Tongue (tissue), 2 donors: ENCODE measurements around the gene FBLIM1. TPM values are rescaled to one million over a fixed set of nuclear protein-coding genes. Genes with fewer than 3 reads are reported as not detected.

Source experiments
- DNase-seq: peaks from one replicate; pipeline ENCODE4 v3.0.0-alpha.2; 2015
- total RNA-seq: library from RNA; depleted of rRNA; stranded (reverse); fragments of >200 nt; gene quantifications from one replicate; pipeline ENCODE4 v1.2.3, GENCODE V29; 2014

FBLIM1 gene
- total RNA-seq, 1 donor from 2014 or later, result 22.4 TPM

DNA sequence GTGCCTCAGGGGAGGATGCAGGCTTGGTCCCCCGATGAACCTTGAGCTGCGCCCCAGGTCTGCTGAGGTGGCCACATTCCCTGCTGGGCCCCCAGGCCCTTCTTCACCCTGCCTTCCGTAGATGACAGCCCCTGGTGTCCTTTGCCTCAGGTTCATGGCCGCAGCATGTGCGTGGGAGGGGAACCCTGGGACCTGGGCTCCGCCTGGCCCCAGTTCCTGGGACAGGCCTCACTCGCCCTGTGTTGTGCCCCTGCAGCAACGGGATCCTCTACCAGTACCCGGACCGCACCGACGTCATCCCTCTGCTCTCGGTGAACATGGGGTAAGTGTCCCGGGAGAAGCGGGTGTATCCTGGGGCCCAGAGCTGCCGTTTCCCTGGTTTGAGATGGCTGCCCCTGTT lies 27.7 kb upstream of the FBLIM1 start:
- no peak for DNase-seq

DNA sequence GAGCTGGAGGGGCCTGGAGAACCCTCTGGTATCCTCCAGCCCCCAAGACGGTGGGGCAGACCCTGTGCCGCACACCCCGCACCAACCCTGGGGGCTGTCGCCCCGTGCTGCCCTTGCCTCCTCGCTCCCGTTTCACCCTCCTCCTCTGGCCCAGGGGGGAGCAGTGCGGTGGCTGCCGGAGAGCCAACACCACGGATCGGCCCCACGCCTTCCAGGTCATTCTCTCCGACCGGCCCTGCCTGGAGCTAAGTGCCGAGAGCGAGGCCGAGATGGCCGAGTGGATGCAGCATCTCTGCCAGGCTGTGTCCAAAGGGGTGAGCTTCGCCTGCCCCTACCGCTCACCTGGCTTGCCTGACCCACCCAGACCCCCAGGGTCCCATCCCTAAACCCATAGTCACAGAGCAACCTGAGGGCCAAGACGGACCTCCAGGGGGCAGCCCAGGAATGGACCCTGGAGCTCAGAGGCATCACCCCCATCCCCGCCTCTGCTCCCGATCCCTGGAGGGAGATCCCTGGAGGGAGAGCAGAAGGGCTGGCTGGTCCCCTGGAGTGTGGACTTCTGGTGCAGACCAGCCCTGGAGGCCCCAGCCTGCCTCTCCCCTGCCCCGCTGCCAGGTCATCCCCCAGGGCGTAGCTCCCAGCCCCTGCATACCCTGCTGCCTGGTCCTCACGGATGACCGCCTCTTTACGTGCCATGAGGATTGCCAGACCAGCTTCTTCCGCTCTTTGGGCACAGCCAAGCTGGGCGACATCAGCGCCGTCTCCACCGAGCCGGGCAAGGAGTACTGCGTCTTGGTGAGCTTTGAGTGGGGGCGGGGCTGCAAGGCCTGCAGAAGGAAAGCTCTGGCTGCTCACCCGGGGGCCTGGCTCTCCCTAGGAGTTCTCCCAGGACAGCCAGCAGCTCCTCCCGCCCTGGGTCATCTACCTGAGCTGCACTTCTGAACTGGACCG lies 26.6 kb upstream of the FBLIM1 start:
- DNase-seq, result no peak

DNA sequence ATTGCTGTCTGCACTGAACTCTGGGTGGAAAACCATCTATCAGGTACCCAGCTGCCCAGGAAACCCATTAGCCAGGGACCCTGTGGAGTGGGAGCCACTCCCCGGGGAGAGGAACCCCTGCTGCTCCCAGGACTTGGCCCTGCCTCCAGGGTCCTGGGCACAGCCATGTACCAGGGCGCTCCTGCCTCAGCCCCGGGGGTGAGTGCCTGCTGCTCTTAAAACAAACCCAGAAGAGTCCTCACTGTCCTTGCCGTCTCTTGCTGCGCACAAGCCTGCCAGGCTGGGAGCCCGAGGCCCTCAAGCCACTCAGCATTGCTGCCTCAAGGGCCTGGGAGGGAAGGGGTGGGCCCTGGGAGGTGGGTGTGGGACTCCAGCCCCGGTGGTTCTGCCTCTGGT lies 25.9 kb upstream of the FBLIM1 start:
- no peak for DNase-seq

GRCh38 chr1:15733218-15733725 lies 25.3 kb upstream of the FBLIM1 start:
- DNase-seq, result no peak

GRCh38 chr1:15733726-15734226 lies 24.8 kb upstream of the FBLIM1 start:
- DNase-seq, result no peak

- no peak for DNase-seq
Measured at GRCh38 chr1:15734296-15734695, 24.3 kb upstream of the FBLIM1 start.

DNA sequence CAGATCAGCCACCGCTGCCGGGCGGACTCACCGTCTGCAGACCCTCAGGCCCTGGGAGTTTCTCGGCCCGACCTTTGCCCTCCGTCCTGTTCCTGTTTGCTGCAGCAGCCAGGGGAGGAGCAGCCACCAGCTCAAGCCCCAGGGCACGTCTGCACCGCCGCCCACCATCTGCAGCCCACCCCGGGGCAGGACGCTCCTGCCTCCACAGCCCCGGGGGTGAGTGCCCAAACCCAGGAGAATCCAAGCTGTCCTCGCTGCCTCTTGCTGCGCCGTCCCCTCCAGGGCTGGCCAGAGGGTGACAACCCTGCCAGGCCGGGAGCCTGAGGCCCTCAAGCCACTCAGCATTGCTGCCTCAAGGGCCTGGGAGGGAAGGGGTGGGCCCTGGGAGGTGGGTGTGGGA lies 23.7 kb upstream of the FBLIM1 start:
- no peak for DNase-seq

GRCh38 chr1:15735304-15736037 lies 23.1 kb upstream of the FBLIM1 start:
- no peak for DNase-seq

GRCh38 chr1:15736038-15736891 lies 22.3 kb upstream of the FBLIM1 start, which contains the start of gene SLC25A34:
Gene SLC25A34 (plus strand): TSS chr1:15736258. CDS start chr1:15736486, 228 bp downstream.
- DNase-seq, result peak; percentile 93

DNA sequence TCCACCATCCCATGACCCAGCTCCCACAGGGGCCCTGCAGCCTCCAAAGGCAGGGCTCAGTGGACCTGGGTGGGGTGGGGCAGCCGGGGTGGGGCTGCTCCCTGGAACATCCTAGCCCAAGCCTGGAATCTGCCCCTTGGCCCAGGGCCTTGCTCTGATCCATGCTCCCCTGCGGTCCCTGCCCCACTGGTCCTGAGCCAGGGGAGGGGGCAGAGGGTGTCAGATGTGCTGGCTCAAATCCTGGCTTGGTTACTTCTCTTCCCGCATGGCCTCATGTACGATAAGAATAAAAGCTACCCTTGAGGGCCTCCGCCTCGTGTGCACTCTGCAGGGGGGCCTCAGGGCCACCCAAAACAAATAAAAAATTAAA lies 21.7 kb upstream of the FBLIM1 start:
- DNase-seq, result no peak

DNA sequence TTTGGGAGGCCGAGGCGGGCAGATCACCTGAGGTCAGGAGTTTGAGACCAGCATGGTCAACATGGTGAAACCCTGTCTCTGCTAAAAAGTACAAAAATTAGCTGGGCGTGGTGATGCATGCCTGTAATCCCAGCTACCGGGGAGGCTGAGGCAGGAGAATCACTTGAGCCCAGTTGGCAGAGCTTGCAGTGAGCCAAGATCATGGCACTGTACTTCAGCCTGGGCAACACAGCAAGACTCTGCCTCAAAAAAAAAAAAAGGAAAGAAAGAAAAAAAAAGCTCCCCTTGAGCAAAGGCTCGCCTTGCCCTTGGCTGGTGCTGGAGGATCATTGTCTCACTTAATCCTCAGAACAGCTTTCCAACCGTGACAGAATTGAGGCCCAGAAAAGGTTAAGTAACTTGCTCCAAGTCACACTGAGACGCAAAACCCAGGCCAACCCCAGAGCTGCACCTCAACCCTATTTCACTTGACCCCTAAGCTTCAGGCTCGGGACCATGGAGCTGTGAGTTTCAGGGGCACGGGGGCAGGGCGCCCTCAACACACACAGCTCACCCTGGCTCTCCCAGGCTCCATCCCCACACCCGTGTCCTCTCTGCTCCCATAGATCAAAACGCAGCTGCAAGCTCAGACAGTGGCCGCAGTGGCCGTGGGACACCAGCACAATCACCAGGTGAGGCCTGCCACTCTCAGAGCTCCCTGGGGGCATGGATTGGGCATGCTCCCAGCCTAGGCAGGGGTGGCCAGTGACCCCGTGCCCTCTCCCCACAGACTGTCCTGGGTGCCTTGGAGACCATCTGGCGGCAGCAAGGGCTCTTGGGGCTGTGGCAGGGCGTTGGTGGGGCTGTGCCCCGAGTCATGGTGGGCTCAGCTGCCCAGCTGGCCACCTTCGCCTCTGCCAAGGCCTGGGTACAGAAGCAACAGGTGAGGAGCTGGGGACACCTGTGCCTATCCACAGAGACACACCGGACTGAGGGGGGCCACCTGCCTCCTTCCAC lies 21.0 kb upstream of the FBLIM1 start:
- DNase-seq, result no peak

DNA sequence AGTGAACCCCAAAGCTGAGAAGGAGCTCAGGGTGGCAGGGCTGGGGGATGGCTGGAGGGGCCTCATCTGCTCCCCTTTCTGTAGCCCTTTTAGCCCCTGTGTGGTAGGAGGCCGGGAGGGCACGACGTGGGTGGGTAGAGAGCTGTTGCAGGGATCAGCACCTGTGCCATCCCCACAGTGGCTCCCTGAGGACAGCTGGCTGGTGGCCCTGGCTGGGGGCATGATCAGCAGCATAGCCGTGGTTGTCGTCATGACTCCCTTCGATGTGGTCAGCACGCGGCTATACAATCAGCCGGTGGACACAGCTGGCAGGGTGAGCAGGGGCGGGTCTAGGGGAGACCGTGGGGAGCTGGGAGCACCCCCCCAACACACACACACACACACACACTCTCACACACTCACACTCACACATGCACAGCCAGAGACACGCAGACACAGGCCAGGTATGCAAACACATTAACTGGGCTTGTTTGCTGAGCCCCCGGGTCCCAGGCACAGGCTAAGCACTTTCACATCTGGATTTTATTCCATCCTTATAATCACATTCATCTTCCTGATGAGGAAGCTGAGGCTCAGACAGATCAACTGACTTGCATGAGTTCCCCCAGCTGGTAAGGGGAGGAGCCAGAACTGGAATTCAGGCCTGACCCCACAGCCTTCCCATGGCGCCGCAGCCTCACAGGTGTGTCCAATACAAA lies 20.0 kb upstream of the FBLIM1 start:
- no peak for DNase-seq

DNA sequence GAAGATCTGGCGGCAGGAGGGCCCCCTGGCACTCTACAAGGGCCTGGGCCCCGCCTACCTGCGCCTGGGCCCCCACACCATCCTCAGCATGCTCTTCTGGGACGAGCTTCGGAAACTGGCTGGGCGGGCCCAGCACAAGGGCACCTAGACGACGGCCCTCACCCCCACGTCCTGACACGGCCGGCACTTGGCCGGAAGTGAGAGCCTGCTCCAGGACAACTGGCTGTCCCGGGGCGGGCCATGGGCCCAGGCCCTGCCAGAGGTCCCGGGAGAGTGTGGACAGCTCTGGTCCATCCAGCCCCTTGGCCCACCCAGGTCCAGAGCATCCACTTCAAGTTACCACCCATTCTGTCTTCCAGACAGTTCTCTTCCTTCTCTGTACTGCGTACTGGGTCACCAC lies 19.3 kb upstream of the FBLIM1 start:
- DNase-seq, result no peak

- DNase-seq, result no peak
Measured at GRCh38 chr1:15739745-15740144, 18.9 kb upstream of the FBLIM1 start.

GRCh38 chr1:15740924-15741850 lies 17.4 kb upstream of the FBLIM1 start:
- DNase-seq, result peak; percentile 84

DNA sequence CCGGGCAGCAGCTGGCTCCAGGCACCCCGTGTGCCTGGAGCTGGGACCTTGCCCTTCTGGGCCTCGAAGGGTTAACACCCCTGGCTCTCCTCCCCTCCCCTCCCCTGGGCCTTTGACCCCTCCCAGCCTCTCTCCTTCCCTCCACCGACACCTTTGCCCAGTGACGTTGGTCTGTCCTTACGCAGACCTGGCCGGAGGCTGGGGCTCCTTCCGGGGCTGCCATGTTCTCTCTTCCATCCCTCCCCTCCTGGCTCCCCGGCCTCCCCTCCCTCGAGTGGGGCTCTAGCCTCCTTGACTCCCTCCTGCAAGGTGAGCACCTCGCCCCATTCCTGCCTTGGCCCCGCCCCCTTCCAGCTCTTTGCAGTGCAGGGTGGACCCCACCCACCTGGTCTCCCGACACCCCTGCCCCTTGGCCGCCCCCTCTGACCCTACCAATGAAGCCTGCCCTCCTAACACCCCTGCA lies 16.2 kb upstream of the FBLIM1 start, which contains the start of gene TMEM82:
Gene TMEM82, plus strand, starts transcription at position 161 of the 463 bp plus-strand sequence. Its CDS starts 61 bp downstream, at position 222.
- no peak for DNase-seq

- no peak for DNase-seq
Measured at GRCh38 chr1:15744122-15744679, 14.4 kb upstream of the FBLIM1 start.

DNA sequence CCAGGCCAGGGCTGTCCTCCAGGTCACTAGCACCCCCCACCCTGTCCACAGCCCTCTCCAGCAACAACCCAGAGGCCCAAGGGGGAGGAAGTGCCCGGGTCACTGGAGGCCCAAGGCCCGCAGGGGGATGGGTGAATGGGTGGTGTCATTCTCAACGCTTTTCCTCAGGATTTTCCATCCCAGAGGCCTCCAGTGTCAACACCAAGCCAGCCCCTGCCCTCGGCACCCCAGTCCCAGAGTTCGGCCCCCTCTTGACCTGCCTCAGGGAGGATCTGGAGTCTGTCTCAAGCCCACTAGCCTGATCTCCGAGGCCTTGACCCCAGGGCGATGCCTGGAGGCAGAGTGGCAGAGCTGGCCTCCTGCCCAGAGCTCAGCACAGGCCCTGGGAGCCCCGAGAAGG lies 11.2 kb upstream of the FBLIM1 start:
- no peak for DNase-seq
